ENCODE data around the gene CD81.
"Not testable (repeated sequence)": the region's sequence is repeated elsewhere in the genome, so short reads cannot be mapped to it uniquely, and the experiment has no call there.

The CD81 gene, protein sequence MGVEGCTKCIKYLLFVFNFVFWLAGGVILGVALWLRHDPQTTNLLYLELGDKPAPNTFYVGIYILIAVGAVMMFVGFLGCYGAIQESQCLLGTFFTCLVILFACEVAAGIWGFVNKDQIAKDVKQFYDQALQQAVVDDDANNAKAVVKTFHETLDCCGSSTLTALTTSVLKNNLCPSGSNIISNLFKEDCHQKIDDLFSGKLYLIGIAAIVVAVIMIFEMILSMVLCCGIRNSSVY

DNA sequence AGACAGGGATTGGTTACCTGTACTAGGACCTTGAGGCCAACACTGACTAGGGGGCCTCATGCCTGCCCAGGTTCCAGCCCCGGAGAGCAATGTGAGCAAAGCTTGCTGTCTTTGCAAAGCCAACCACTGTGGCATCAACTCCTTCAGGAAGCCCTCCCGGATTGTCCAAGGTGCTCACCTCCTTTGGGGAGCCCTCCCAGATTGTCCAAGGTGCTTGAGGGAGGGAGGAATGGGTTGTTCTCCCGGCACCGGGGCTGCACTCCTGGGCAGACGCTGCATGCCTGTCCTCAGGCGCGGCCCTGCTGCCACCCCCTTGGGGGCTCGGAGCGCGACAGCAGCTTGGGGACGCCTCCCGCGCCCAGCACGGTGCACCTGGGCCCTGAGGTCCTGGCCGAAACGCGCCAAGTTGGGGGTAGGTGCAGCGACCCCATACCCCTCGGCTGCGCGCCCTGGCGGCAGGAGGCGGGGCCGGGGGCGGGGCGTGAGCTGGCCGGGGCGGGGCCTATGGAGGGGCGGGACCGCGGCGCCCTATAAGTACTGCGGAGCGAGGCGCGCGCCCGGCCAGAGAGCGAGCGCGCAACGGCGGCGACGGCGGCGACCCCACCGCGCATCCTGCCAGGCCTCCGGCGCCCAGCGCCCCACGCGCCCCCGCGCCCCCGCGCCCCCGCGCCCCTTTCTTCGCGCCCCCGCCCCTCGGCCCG lies at the start of gene CD81:
CD81 (plus strand) TSS at position 560 of the 701 bp plus-strand sequence. CDS start 240 bp downstream, outside the sequence.
- DNase-seq (ENCODE audit: low read depth in 2 of 2) = peak; percentile 7 to 12

DNA sequence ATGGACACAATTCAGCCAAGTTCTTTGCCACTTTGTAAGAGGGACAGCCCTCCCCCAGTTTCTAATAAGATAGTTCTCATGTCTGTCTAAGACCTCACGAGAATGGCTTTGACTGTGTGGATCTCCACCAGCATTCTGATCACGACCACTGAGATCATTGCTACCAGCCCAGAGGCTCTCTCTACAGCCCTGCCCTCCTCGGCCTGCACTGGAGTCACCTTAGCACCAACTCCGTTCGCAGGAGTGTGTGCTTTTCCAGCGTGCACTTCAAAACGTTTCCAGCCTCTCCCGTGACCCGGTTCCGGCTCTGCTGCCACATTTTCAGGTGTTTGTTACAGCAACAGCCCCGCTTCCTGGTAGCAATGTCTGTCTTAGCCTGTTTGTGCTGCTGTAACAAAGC lies 49.1 kb upstream of the CD81 start:
- no peak for DNase-seq (ENCODE audit: low read depth in 2 of 2)

DNA sequence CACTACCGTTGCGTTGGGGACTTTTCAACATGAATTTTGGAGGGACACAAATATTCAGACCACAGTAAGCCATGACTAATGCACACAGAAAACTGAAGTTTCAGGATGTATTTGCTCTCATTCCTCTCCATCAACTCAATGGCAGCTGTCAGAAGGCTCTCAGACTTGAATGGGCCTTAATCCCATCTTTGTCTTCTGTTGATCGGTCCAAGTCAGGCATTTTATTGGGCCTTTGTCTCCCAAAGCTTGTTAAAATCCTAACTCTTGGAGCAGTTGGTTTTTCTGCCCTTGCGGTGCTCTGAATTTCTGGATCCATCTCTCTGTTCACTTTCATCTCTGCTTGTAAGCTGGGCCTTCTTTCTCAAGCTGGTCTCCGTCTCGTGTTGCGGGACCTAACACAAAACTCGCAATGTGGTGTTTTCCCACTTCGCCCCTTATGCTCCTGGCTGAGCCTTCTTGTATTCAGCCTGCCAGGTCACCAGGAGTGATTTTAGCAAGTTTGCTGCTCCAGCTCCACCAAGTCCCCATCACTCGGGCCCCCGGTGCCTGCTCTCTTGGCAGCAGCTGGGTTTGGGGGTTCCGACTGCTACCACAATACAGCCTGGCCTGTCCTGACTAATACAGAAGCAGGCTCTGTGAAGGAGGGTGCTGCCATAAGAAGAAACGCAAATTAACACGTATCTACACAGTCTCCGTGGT lies 48.3 kb upstream of the CD81 start:
- no peak for DNase-seq (ENCODE audit: low read depth in 2 of 2)

DNA sequence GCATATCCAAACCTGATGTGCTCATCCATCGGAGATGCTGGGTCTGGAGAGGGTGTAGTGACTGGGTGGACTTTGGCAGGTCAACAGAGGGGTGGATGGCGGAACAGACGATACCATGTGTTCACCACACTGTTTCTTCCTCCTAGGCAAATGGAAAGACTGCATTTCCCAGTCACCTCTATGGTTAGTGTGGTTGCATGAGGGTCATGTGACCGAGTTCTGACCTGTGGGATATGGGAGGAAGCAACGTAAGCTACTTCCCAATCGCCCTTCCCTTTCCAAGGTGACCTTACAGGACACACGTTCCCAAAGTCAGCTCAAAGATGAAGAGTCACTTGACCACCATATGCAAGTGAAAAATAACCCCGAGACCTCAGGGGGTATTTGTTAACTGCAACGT lies 47.6 kb upstream of the CD81 start:
- no peak for DNase-seq (ENCODE audit: low read depth in 2 of 2)

DNA sequence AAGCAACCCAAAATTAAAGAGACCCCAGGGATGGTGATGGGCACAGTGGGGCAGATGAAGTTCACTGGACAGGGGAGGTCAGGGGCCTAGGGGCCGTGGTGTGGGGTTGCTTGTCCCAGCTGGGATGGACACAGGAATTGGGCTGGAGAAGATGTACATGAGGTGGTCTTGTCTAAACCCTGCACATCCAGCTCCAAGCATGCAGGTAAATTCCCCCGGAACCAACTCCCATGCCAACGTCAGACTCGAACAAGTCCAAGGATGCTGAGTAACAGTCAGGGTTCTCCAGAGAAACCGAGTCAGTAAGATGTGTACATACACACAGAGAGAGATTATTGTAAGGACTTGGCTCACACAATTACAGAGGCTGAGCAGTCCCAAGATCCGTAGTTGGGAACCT lies 46.4 kb upstream of the CD81 start:
- DNase-seq (ENCODE audit: low read depth in 2 of 2) = no peak

DNA sequence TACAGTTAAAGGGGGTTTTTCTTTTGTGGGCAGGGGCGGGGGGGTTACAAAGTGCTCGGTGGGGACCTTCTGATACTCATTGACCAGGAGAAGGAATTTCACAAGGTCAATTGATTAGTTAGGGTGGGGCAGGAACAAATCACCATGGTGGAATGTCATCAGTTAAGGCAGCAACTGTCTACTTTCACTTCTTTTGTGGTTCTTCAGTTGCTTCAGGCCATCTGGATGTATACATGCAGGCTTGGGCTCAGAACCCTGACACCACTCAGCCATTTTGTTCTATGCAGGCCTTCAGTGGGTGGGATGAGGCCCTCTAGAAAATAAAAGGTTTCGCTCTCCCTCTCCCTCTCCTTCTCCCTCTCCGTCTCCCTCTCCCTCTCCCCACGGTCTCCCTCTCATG lies 45.7 kb upstream of the CD81 start:
- DNase-seq (ENCODE audit: low read depth in 2 of 2) = no peak

DNA sequence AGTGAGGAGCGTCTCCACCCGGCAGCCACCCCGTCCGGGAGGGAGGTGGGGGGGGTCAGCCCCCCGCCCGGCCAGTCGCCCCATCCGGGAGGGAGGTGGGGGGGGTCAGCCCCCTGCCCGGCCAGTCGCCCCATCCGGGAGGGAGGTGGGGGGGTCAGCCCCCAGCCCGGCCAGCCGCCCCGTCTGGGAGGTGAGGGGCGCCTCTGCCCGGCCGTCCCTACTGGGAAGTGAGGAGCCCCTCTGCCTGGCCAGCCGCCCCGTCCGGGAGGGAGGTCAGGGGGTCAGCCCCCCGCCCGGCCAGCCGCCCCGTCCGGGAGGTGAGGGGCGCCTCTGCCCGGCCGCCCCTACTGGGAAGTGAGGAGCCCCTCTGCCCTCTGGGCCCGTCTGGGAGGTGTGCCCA lies 44.5 kb upstream of the CD81 start:
- not testable (repeated sequence) for DNase-seq (ENCODE audit: low read depth in 2 of 2)

DNA sequence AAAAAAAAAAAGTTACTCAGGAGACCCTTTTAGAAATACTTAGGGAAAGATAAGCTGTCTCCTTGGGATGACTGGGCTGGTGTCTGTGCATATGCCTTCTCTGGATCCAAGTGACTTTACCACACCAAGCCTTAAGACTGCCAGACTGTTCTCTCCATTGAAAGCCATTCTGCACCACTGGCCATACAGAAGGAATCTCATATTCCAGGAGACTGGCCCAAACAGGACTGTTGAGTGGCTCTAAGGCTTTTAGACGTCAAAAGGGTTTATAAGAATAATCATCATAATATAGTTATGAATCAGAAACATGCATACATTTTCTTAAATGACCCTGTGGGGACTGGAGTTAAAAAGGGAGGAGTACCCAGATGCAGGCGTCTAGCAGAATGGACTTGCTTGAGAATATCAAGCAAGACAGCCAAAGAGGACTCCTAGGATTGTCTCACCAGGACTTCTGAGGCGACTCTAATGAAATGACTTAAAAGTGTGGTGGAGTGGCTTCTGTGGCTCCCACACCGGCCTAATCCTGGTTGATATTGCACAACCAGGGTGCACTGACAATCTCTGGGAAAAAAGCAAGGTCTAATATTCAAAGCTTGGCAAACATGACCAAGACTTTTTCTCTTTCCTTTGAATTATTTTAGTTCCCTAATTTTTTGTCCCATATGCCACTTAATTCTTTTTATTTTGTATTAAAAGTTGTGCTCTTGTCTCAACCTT lies 43.5 kb upstream of the CD81 start:
- not testable (repeated sequence) for DNase-seq (ENCODE audit: low read depth in 2 of 2)

DNA sequence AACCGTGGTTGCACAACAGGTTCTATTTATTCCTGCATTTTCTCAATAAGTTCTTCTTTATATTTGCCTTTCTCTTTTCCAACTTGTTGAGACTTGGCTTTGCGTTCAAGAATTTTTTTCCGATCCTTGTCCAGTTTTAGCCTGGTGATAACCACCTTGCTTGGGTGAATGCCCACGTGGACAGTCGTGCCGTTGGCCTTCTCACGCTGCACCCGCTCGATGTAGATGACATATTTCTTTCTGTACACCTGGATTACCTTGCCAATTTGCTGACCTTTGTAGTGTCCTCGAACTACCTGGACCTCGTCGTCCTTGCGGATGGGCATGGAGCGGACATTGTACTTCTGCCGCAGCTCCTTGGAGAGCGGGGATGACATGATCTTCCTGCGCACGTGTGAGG lies 41.8 kb upstream of the CD81 start:
- DNase-seq (ENCODE audit: low read depth in 2 of 2) = not testable (repeated sequence)

DNA sequence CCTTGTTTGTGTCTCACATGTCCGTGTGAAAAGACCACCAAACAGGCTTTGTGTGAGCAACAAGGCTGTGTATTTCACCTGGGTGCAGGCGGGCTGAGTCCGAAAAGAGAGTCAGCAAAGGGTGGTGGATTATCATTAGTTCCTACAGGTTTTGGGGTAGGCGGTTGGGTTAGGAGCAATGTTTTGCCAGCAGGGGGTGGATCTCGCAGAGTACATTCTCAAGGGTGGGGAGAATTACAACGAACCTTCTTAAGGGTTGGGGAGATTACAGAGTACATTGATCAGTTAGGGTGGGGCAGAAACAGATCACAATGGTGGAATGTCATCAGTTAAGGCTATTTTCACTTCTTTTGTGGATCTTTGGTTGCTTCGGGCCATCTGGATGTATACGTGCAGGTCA lies 38.4 kb upstream of the CD81 start:
- not testable (repeated sequence) for DNase-seq (ENCODE audit: low read depth in 2 of 2)

DNA sequence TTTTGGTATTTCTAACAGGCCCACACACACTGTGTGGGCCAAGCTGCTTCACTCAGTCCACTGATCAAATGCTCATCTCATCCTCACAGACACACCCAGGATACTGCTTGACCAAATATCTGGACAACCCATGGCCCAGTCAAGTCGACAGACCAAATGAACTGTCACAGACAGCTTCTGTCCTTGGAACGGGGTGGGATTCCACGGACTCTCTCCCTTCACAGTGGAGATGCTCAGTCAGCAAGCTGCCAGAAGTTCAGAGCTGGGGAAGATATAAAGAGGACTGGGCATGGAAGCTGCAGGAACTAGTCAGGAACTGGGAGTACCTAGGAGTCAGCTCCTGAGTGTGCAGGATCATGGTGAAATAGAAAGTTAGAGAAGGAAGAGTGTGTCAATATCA lies 34.6 kb upstream of the CD81 start:
- DNase-seq (ENCODE audit: low read depth in 2 of 2) = no peak

DNA sequence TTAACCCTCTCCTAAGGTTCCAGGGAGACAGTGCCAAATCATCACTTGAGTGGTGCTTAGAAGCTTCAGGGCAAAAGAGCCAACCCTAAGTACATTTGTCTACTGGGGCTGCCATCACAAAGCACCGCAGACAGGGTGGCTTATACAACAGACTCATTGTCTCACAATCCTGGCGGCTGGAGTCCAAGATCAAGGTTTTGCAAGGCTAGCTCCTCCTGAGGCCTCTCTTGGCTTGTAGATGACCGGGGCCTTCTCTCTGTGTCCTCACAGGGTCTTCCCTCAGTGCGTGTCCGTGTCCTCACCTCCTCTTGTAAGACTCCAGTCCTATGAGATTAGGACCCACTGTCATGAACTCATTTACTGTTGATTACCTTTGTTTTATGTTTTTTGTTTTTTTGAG lies 34.1 kb upstream of the CD81 start:
- no peak for DNase-seq (ENCODE audit: low read depth in 2 of 2)

DNA sequence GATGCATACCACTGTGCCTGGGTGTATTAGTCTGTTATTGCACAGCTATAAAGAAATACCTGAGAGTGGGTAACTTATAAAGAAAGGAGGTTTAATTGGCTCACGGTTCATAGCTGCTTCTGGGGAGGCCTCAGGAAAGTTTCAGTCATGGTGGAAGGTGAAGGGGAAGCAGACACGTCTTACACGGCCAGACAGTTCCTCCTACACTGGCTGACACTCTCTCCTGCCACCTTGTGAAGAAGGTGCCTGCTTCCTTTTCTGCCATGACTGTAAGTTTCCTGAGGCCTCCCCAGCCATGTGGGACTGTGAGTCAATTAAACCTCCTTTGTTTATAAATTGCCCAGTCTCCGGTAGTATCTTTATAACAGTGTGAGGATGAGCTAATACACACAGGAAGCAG lies 33.6 kb upstream of the CD81 start:
- no peak for DNase-seq (ENCODE audit: low read depth in 2 of 2)

DNA sequence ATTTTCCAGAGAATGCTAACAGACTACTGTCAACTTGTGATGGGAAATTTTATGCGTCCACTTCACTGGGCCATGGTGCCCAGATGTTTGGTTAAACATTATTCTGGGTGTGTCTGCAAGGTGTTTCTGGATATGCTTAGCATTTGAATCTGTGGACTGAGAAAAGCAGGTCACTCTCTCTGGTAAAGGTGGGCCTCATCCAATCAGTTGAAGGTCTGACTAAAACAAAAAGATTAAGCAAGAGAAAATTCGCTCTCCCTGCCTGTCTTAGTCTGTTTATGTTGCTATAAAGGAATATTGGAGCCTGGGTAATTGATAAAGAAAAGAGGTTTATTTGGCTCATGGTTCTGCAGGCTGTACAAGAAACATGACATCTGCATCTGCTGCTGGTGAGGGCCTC lies 32.1 kb upstream of the CD81 start:
- no peak for DNase-seq (ENCODE audit: low read depth in 2 of 2)

DNA sequence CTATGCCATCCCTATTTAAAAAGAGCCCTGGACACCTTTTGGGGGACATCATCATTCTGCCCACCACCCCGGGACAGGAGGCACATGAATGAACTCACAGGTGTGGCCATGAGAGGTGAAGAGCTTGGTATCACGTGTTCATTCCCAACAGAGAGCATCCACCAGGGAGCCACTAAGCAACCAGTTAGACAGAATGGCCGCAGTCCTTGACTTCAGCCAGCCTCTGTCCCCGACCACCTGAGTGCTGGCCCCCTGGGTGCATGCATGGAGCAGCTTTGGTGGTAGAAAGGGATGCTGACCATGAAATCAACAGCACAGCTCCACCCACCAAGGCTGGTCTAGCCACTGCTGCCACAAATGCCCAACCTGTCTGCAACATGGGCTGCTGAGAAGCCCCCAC lies 31.1 kb upstream of the CD81 start:
- no peak for DNase-seq (ENCODE audit: low read depth in 2 of 2)

DNA sequence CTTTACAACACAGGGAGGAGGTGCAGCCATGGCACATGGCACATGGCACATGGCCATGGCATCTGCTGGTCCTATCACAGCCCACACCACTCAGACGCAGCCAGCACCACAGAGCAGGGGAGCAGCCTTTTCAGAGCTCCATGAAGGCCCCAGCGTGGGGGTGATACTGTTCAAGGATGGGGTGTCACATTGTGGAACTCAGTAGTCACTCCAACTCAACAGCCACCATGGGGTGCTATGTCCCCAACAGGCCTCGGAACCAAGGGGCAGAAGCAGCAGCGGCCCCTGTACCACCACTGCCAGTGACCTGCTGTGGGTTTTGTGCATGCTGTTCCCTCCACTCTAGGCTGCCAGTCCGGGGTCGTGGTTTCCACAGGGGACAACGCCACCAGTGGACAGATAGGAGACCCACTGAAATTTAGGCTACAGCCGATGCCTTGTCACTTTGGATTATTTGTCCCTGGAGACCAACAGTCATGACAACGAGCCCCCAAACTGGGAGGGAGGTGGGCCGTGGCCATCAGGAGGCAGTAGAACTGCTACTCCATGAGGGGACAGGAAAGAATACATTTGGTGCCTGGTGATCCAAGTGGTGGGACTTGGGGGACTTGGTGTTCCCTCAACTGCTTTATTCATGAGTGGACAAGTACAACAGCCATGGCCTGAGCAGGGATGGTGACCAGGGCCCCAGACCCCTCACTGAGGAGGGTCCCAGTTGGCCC lies 30.4 kb upstream of the CD81 start:
- DNase-seq (ENCODE audit: low read depth in 2 of 2) = no peak

DNA sequence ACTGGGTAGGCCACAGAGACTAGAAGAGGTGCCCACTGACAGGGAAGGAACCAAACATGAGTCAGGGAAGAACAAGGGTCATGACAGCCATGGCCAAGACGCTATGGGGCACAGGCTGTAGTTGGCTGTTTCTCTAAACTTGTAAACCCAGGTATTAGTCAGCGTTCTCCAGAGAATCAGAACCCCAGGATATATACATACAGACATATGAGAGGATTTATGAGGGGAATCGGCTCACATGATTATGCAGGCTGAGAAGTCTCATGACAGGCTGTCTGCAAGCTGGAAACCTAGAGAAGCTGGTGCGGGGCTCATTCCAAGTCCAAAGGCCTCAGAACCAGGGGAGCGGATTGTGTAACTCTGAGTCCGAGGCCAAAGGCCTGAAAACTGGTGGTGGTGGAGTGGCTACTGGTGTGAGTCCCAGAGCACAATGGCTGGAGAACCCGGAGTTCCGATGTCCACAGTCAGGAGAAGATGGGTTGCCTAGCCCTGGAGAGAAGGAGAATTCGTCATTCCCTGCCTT lies 29.7 kb upstream of the CD81 start:
- no peak for DNase-seq (ENCODE audit: low read depth in 2 of 2)

DNA sequence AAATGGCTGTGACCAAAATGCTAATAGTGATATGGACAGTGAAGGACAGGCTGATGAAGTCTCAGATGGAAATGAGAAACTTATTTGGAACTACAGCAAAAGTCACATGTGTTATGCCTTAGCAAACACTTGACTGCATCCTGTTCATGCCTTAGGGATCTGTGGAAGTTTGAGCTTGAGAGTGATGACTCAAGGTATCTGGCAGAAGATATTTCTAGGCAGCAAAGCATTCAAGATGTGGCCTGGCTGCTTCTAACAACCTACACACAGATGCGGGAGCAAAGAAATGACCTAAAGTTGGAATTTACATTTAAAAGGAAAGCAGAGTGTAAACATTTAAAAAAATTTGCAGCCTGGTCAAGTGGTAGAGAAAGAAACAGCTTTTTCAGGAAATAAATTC lies 28.1 kb upstream of the CD81 start:
- DNase-seq (ENCODE audit: low read depth in 2 of 2) = peak in 1 of 2 experiments; percentile 1

DNA sequence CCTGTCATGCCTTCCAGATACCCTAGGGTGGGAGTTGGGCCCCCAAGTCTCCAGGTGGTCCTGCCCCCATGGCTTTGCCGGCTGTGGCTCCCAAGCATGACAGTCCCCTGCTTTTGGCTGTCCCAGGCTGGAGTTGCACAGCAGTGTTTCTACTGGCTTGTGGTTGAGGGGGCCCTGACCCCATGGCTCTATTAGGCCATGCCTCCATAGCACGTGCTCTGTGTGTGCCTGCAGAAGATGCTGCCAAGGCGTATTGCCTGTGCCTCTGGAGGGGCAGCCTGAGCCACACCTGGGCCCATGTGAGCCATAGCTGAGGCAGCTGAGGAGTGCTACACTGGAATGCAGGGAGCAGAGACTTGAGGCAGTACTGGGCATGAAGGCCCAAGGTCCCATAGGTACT lies 25.4 kb upstream of the CD81 start:
- DNase-seq (ENCODE audit: low read depth in 2 of 2) = no peak

DNA sequence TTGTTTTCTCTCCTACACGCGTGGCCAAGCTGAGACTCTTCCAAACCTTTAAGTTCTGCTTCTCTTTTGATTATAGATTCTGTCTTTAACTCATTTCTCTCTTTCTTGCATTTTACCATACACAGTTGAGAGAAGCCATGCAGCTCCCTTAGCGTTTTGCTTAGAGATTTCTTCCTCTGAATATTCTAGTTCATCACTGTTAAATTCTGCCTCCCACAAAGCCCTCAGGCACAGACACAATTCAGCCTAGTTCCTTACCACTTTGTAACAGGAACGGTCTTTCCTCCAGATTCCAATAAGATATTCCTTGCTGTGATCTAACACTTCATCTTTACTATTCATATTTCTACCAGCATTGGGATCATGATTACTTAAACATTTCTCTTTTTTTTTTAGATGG lies 24.7 kb upstream of the CD81 start:
- DNase-seq (ENCODE audit: low read depth in 2 of 2) = no peak

DNA sequence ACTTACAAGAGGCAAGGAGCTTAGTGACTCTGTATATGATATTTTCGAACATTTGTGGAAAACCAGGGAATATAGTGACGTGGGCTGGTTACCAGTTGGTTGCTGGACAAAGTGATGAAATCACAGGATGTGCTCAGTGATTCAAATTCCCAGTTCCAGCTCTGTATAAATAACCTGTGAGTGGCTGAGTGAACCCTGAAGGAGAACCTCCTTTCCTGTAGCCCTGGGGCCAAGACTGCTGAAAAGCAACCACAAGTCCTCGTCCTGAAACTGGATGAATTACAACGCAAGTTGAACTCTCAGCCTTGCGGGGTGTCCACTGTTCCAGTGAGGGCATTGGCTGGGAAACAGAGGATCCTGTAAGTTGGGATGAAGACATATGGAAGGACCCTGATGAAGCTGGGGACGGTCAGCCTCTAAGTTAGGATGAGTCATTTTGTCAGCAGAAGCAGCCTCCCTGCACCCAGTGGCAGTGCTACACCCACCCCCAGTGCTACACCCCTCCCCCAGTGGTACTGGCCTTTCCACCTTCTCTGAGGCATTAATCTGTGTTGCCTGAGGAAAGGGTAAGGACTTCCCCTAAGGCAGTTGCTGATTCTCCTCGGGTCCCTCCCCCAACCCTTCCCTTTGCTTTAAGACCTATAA lies 22.0 kb upstream of the CD81 start:
- DNase-seq (ENCODE audit: low read depth in 2 of 2) = no peak
